ENCODE results near the gene CST7. TPM values are rescaled to one million over a fixed set of nuclear protein-coding genes. Genes with fewer than 3 reads are reported as not detected.

The CST7 gene
- polyA plus RNA-seq, 1 donor from 2014 or later = not detected

GRCh38 chr20:24979036-24979960, 30.2 kb downstream of the CST7 start:
- H3K4me3 ChIP-seq (ENCODE audit: low read length) = no peak overlapping the region
- H3K4me2 ChIP-seq (ENCODE audit: low read length) = no peak overlapping the region
- H3K36me3 ChIP-seq (ENCODE audit: insufficient read depth, low read length) = peaks cover 18% of the 10 kb centered on the region
- no peaks in the 10 kb centered on the region for H3K27me3 ChIP-seq (ENCODE audit: insufficient read depth, low read depth, low read length)
- no peaks in the 10 kb centered on the region for H3K9me2 ChIP-seq (ENCODE audit: insufficient read depth, low read length)
- H3K9me3 ChIP-seq (ENCODE audit: low read length) = peaks cover 12% of the 10 kb centered on the region
- H3K27ac ChIP-seq (ENCODE audit: low read length) = no peak overlapping the region
- TF ChIP-seq RAD21 (conservative IDR thresholded peaks at IDR 0.05) (no peak), SMC3 (conservative IDR thresholded peaks at IDR 0.05; ENCODE audit: poor library complexity) (no peak), TAF1 (IDR thresholded peaks at IDR 0.05; ENCODE audit: low read depth) (no peak), POLR2AphosphoS5 (IDR thresholded peaks at IDR 0.05) (no peak), EZH2 (IDR thresholded peaks at IDR 0.05; ENCODE audit: borderline replicate concordance, insufficient read depth, low read length, poor library complexity, severe bottlenecking) (no peak)
- TF ChIP-seq, protein P1, sequence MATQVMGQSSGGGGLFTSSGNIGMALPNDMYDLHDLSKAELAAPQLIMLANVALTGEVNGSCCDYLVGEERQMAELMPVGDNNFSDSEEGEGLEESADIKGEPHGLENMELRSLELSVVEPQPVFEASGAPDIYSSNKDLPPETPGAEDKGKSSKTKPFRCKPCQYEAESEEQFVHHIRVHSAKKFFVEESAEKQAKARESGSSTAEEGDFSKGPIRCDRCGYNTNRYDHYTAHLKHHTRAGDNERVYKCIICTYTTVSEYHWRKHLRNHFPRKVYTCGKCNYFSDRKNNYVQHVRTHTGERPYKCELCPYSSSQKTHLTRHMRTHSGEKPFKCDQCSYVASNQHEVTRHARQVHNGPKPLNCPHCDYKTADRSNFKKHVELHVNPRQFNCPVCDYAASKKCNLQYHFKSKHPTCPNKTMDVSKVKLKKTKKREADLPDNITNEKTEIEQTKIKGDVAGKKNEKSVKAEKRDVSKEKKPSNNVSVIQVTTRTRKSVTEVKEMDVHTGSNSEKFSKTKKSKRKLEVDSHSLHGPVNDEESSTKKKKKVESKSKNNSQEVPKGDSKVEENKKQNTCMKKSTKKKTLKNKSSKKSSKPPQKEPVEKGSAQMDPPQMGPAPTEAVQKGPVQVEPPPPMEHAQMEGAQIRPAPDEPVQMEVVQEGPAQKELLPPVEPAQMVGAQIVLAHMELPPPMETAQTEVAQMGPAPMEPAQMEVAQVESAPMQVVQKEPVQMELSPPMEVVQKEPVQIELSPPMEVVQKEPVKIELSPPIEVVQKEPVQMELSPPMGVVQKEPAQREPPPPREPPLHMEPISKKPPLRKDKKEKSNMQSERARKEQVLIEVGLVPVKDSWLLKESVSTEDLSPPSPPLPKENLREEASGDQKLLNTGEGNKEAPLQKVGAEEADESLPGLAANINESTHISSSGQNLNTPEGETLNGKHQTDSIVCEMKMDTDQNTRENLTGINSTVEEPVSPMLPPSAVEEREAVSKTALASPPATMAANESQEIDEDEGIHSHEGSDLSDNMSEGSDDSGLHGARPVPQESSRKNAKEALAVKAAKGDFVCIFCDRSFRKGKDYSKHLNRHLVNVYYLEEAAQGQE (IDR thresholded peaks at IDR 0.05; ENCODE audit: borderline replicate concordance) = no peak
- TF ChIP-seq, protein P2, sequence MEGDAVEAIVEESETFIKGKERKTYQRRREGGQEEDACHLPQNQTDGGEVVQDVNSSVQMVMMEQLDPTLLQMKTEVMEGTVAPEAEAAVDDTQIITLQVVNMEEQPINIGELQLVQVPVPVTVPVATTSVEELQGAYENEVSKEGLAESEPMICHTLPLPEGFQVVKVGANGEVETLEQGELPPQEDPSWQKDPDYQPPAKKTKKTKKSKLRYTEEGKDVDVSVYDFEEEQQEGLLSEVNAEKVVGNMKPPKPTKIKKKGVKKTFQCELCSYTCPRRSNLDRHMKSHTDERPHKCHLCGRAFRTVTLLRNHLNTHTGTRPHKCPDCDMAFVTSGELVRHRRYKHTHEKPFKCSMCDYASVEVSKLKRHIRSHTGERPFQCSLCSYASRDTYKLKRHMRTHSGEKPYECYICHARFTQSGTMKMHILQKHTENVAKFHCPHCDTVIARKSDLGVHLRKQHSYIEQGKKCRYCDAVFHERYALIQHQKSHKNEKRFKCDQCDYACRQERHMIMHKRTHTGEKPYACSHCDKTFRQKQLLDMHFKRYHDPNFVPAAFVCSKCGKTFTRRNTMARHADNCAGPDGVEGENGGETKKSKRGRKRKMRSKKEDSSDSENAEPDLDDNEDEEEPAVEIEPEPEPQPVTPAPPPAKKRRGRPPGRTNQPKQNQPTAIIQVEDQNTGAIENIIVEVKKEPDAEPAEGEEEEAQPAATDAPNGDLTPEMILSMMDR (IDR thresholded peaks at IDR 0.05; ENCODE audit: poor library complexity, severe bottlenecking) = no peak
- H2AFZ ChIP-seq (ENCODE audit: low read depth, low read length) = no peak overlapping the region
- H3F3A ChIP-seq (ENCODE audit: insufficient read depth, low read length, poor library complexity, severe bottlenecking) = no peaks in the 10 kb centered on the region
- peaks cover 3% of the 10 kb centered on the region for H3K79me2 ChIP-seq (replicated peaks; ENCODE audit: insufficient read depth, low read length)
- H4K20me1 ChIP-seq (ENCODE audit: insufficient read depth) = no peaks in the 10 kb centered on the region
- no peak overlapping the region for H3K9ac ChIP-seq (ENCODE audit: low read length)

- Histone ChIP-seq H3K9me3 (ENCODE audit: low read length) (peaks cover 12% of the 10 kb centered on the region), H3K27ac (ENCODE audit: low read length) (no peak overlapping the region)
Measured at GRCh38 chr20:24980291-24981053, 31.4 kb downstream of the CST7 start.

More at GRCh38 chr20:24980291-24981053, 31.4 kb downstream of the CST7 start:
- H3K9ac ChIP-seq (ENCODE audit: low read length) = no peak overlapping the region
- H2AFZ ChIP-seq (ENCODE audit: low read depth, low read length) = no peak overlapping the region
- H3F3A ChIP-seq (ENCODE audit: insufficient read depth, low read length, poor library complexity, severe bottlenecking) = no peaks in the 10 kb centered on the region
- H4K20me1 ChIP-seq (ENCODE audit: insufficient read depth) = no peaks in the 10 kb centered on the region
- no peaks in the 10 kb centered on the region for H3K27me3 ChIP-seq (ENCODE audit: insufficient read depth, low read depth, low read length)
- no peak for TF ChIP-seq POLR2AphosphoS5 (IDR thresholded peaks at IDR 0.05)
- TF ChIP-seq EP300 (conservative IDR thresholded peaks at IDR 0.05; ENCODE audit: poor library complexity, severe bottlenecking) = no peak
- TF ChIP-seq EZH2 (IDR thresholded peaks at IDR 0.05; ENCODE audit: borderline replicate concordance, insufficient read depth, low read length, poor library complexity, severe bottlenecking) = no peak
- TF ChIP-seq, protein P1 (IDR thresholded peaks at IDR 0.05; ENCODE audit: borderline replicate concordance) = no peak
- no peak for TF ChIP-seq MXI1 (conservative IDR thresholded peaks at IDR 0.05; ENCODE audit: poor library complexity, severe bottlenecking)
- TF ChIP-seq SMC3 (conservative IDR thresholded peaks at IDR 0.05; ENCODE audit: poor library complexity) = no peak
- TF ChIP-seq, protein P2 (IDR thresholded peaks at IDR 0.05; ENCODE audit: poor library complexity, severe bottlenecking) = no peak
- TF ChIP-seq RAD21 (conservative IDR thresholded peaks at IDR 0.05) = no peak
- TF ChIP-seq TAF1 (IDR thresholded peaks at IDR 0.05; ENCODE audit: low read depth) = no peak
- H3K36me3 ChIP-seq (ENCODE audit: insufficient read depth, low read length) = peaks cover 18% of the 10 kb centered on the region
- H3K4me3 ChIP-seq (ENCODE audit: low read length) = no peak overlapping the region
- no peak overlapping the region for H3K4me2 ChIP-seq (ENCODE audit: low read length)
- H3K79me2 ChIP-seq (replicated peaks; ENCODE audit: insufficient read depth, low read length) = peaks cover 3% of the 10 kb centered on the region
- H3K9me2 ChIP-seq (ENCODE audit: insufficient read depth, low read length) = no peaks in the 10 kb centered on the region
